Lung (tissue), 12 donors: ENCODE measurements around the gene ACBD6. TPM values are rescaled to one million over a fixed set of nuclear protein-coding genes. Genes with fewer than 3 reads are reported as not detected.

Source experiments
- ATAC-seq: fragments of 200-7000 bp; cut with Tn5 transposase; one replicate; pipeline ENCODE4 v1.9.1; 2020; ENCODE audit warnings: moderate number of reproducible peaks; ENCODE audit not compliant: insufficient read depth, low FRiP score
- DNase-seq, 3 donors: peaks; one replicate each; pipeline ENCODE4 v3.0.0-alpha.2; 2013 to 2017
- H3K27ac ChIP-seq, 2 donors: one replicate each; pipeline ENCODE4 v1.5.1; 2013; ENCODE audit warnings: mild to moderate bottlenecking in 2 of 2, moderate library complexity in 2 of 2, control low read depth in 1 of 2, inconsistent platforms in 1 of 2, low read depth in 1 of 2, low read length in 1 of 2
- H3K27me3 ChIP-seq, 3 donors: one replicate each; pipeline ENCODE4 v1.5.1; 2013; ENCODE audit warnings: low read length in 2 of 3; ENCODE audit not compliant: control insufficient read depth in 3 of 3, insufficient read depth in 3 of 3
- H3K36me3 ChIP-seq, 4 donors: one replicate each; pipeline ENCODE4 v1.5.1; 2013; ENCODE audit warnings: low read length in 4 of 4, mild to moderate bottlenecking in 1 of 4, moderate library complexity in 1 of 4; ENCODE audit not compliant: control insufficient read depth in 4 of 4, insufficient read depth in 4 of 4
- H3K4me1 ChIP-seq, 5 donors: one replicate each; pipeline ENCODE4 v1.5.1; 2013; ENCODE audit warnings: low read length in 5 of 5, mild to moderate bottlenecking in 2 of 5, moderate library complexity in 1 of 5; ENCODE audit not compliant: control insufficient read depth in 5 of 5, insufficient read depth in 5 of 5
- H3K4me3 ChIP-seq: one replicate; pipeline ENCODE4 v1.5.1; 2013; ENCODE audit warnings: mild to moderate bottlenecking, control low read depth, moderate library complexity
- H3K9ac ChIP-seq, 2 donors: one replicate each; pipeline ENCODE4 v1.5.1; 2013; ENCODE audit warnings: low read length in 2 of 2, control low read depth in 1 of 2; ENCODE audit not compliant: insufficient read depth in 1 of 2
- H3K9me3 ChIP-seq, 4 donors: one replicate each; pipeline ENCODE4 v1.5.1; 2013; ENCODE audit warnings: low read length in 3 of 4, mild to moderate bottlenecking in 1 of 4, moderate library complexity in 1 of 4; ENCODE audit not compliant: control insufficient read depth in 4 of 4, insufficient read depth in 3 of 4
- WGBS, 2 donors: extraction: QIAGEN DNeasy Blood & Tissue Kit; methylation state at CpG; one replicate each; pipeline ENCODE4 v1.1.7; 2013; 5-methylcytosine and 5-hydroxymethylcytosine counted together
- polyA plus RNA-seq, 2 donors: library from polyadenylated mRNA; stranded (reverse); fragments of 200-250 nt; gene quantifications; one replicate each; pipeline ENCODE4 v1.2.1, GENCODE V29; 2013
- total RNA-seq, 2 donors: library from RNA; depleted of rRNA in 1 of 2; stranded (reverse); fragments of >200 nt in 1 of 2; gene quantifications; one replicate each; pipeline ENCODE4 v1.2.1, GENCODE V29; 2014 to 2021
- TF ChIP-seq, protein P1 (sequence below): IDR thresholded peaks from 2 replicates; pipeline ENCODE4 v1.5.1; 2012; ENCODE audit warnings: mild to moderate bottlenecking; ENCODE audit errors: control extremely low read depth, extremely low read depth
- donor health status: control.
- donor health status: control.
- donor health status: Bipolar disorder and iron deficiency.
- donor health status: healthy.
- donor health status: DM: yes; HTN: yes; CAD: no.

The ACBD6 gene
- total and polyA plus RNA-seq, 4 donors = 28.1 to 53.3 (median 41.1) TPM

DNA sequence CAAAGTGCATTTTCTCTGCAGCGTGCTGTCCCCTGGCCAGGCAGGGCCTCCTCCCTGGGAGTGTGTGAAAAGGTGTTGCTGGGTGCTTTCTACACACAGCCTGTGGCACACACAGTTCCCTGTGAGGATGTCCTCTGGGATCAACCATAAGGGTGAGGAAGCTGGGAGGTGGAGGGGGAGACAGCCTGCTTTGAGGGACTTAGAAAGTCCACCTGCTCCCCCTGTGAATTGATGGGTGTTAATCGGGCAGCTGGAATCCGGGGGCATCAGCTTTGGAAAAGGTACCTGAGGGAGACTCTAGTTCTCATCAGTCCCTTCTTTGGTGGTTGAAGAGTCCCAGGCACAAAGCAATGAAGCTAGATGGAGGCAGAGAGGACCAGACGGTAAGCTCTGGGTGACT, 236.5 kb downstream of the ACBD6 start:
- TF ChIP-seq, protein P1, sequence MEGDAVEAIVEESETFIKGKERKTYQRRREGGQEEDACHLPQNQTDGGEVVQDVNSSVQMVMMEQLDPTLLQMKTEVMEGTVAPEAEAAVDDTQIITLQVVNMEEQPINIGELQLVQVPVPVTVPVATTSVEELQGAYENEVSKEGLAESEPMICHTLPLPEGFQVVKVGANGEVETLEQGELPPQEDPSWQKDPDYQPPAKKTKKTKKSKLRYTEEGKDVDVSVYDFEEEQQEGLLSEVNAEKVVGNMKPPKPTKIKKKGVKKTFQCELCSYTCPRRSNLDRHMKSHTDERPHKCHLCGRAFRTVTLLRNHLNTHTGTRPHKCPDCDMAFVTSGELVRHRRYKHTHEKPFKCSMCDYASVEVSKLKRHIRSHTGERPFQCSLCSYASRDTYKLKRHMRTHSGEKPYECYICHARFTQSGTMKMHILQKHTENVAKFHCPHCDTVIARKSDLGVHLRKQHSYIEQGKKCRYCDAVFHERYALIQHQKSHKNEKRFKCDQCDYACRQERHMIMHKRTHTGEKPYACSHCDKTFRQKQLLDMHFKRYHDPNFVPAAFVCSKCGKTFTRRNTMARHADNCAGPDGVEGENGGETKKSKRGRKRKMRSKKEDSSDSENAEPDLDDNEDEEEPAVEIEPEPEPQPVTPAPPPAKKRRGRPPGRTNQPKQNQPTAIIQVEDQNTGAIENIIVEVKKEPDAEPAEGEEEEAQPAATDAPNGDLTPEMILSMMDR = no peak
- DNase-seq = no peak
- ATAC-seq = no peak
- Histone ChIP-seq H3K9me3 (no peaks in the 10 kb centered on the region), H3K27ac (no peak overlapping the region), H3K9ac (no peak overlapping the region), H3K4me3 (no peak overlapping the region), H3K36me3 (no peaks in the 10 kb centered on the region), H3K4me1 (peaks cover 0 to 3% (median 0%) of the 10 kb centered on the region in 5 donors), H3K27me3 (peaks cover 0 to 11% (median 7%) of the 10 kb centered on the region in 3 donors)
- 76 to 84% methylated on average over 4 of the region's 4 CpGs for WGBS, 2 donors

DNA sequence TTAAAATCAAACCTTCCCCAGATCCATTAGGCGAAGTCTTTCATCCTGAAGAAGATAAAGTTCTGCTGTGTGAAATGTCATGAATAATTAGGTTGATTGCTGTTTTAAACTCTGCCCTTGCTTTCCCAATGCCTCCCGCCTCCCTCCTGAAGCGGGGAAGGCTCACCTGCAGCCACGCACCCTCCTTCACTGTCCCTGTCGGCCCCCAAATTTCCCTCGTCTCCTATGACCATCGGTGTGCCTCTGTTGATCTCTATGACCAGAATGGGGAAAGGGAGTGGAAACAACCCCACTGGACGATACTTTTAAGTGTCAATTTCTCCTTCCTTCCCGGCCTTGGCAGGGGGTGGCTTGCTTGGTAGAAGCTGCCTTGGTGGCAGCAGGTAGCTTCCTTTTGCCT, 237.2 kb downstream of the ACBD6 start:
- ATAC-seq (no peak), DNase-seq (no peak)
- Histone ChIP-seq H3K4me1 (peaks cover 0 to 3% (median 0%) of the 10 kb centered on the region in 5 donors), H3K9me3 (no peaks in the 10 kb centered on the region), H3K9ac (no peak overlapping the region), H3K4me3 (no peak overlapping the region), H3K27me3 (peaks cover 0 to 11% (median 7%) of the 10 kb centered on the region in 3 donors), H3K36me3 (no peaks in the 10 kb centered on the region), H3K27ac (no peak overlapping the region)
- TF ChIP-seq, protein P1 = no peak
- WGBS, 2 donors = 71 to 80% methylated on average over 9 of the region's 9 CpGs

DNA sequence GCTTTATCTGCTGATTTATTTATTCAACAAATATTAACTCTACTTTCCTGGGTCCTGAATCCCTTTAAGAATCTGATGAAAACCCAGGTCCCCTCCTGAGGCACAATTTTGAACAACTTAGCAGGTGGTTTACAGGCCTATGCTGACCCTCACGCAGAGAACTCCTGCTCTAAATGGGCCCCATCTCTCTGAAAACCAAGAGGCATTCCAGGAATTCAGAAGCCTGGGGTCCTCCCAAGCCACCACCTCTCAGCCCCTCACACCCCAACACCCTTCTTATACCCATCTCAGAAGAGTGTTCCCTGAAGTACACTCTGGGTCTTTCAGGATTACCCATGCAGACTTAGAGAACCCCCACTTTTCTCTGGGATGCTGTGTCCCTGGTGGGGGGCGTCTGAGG, 237.8 kb downstream of the ACBD6 start:
- no peak for DNase-seq
- Histone ChIP-seq H3K27me3 (peaks cover 0 to 11% (median 7%) of the 10 kb centered on the region in 3 donors), H3K9ac (no peak overlapping the region), H3K9me3 (no peaks in the 10 kb centered on the region), H3K4me1 (peaks cover 0 to 3% (median 0%) of the 10 kb centered on the region in 5 donors), H3K36me3 (no peaks in the 10 kb centered on the region), H3K27ac (no peak overlapping the region), H3K4me3 (no peak overlapping the region)
- WGBS, 2 donors = 58 to 63% methylated on average over 2 of the region's 2 CpGs
- no peak for ATAC-seq
- TF ChIP-seq, protein P1 = no peak
